Fibroblast of skin of scalp (primary cell): ENCODE results near the gene MYEOV.

ENCODE experiments used
- DNase-seq: peaks from one replicate; pipeline ENCODE4 v3.0.0-alpha.2; 2013

The MYEOV gene

GRCh38 chr11:69343401-69344321, 49.7 kb downstream of the MYEOV start:
- no peak for DNase-seq

- no peak for DNase-seq
Observed at GRCh38 chr11:69344570-69345145, 50.7 kb downstream of the MYEOV start.
